Activated T-cell treated with anti-CD3 and anti-CD28 coated beads, Interleukin-2, amount 50 U/mL, for 72 hours (primary cell): ENCODE data around the gene SIRT4. TPM values are rescaled to one million over a fixed set of nuclear protein-coding genes. Genes with fewer than 3 reads are reported as not detected.

Source experiments
- ATAC-seq, 2 donors: fragments of 150-1000 bp; cut with Tn5 transposase; replicated peaks in 1 of 2; 2 replicates each; pipeline ENCODE4 v1.10.0; 2021; ENCODE audit warnings: moderate library complexity in 2 of 2, mild to moderate bottlenecking in 1 of 2
- DNase-seq, 2 donors: peaks; one replicate each; pipeline ENCODE4 v3.0.0; 2021 to 2022; ENCODE audit warnings: mixed read lengths in 1 of 2
- H3K27ac Mint-ChIP-seq: one replicate; pipeline ENCODE4 v1.8.0; 2022; ENCODE audit warnings: mild to moderate bottlenecking, moderate library complexity, mixed read lengths
- H3K27me3 Mint-ChIP-seq: one replicate; pipeline ENCODE4 v1.8.0; 2022; ENCODE audit warnings: low read depth, mixed read lengths
- H3K36me3 Mint-ChIP-seq, 2 donors: one replicate each; pipeline ENCODE4 v1.8.0; 2022; ENCODE audit warnings: mixed read lengths in 2 of 2, mild to moderate bottlenecking in 1 of 2; ENCODE audit not compliant: insufficient read depth in 2 of 2
- H3K4me1 Mint-ChIP-seq: one replicate; pipeline ENCODE4 v1.8.0; 2022; ENCODE audit warnings: low read depth, mixed read lengths
- H3K4me3 Mint-ChIP-seq, 2 donors: one replicate each; pipeline ENCODE4 v1.8.0; 2022; ENCODE audit warnings: mild to moderate bottlenecking in 2 of 2, mixed read lengths in 2 of 2, moderate library complexity in 2 of 2
- H3K9me3 Mint-ChIP-seq, 2 donors: one replicate each; pipeline ENCODE4 v1.8.0; 2022; ENCODE audit warnings: mixed read lengths in 2 of 2
- total RNA-seq, 2 donors: library from RNA; stranded (reverse); gene quantifications; one replicate each; pipeline ENCODE4 v1.2.3, GENCODE V29; 2022

SIRT4 gene
- total RNA-seq, 2 donors from 2014 or later = 4.2 to 4.9 TPM

- ATAC-seq = no peak
- Mint-ChIP-seq H3K4me3 (no peak overlapping the region), H3K9me3 (no peaks in the 10 kb centered on the region)
These were observed 50.0 kb downstream of the SIRT4 start for GRCh38 chr12:120352117-120352516.

GRCh38 chr12:120353136-120353535, 51.0 kb downstream of the SIRT4 start:
- Mint-ChIP-seq H3K4me1 (peaks cover 7% of the 10 kb centered on the region), H3K27ac (no peak overlapping the region), H3K27me3 (peaks cover 7% of the 10 kb centered on the region), H3K4me3 (no peak overlapping the region), H3K36me3 (no peaks in the 10 kb centered on the region), H3K9me3 (no peaks in the 10 kb centered on the region)
- DNase-seq = no peak
- no peak for ATAC-seq

More at GRCh38 chr12:120352117-120352516, 50.0 kb downstream of the SIRT4 start:
- Mint-ChIP-seq H3K36me3 (no peaks in the 10 kb centered on the region), H3K4me1 (peaks cover 7% of the 10 kb centered on the region), H3K27me3 (no peaks in the 10 kb centered on the region), H3K27ac (no peak overlapping the region)
- no peak for DNase-seq

- no peak overlapping the region for H3K4me3 Mint-ChIP-seq
- peaks cover 7% of the 10 kb centered on the region for H3K4me1 Mint-ChIP-seq
- ATAC-seq (no peak), DNase-seq (no peak)
- H3K27me3 Mint-ChIP-seq = peaks cover 10% of the 10 kb centered on the region
- no peaks in the 10 kb centered on the region for H3K36me3 Mint-ChIP-seq
- H3K27ac Mint-ChIP-seq = no peak overlapping the region
- no peaks in the 10 kb centered on the region for H3K9me3 Mint-ChIP-seq
These were observed 51.6 kb downstream of the SIRT4 start for GRCh38 chr12:120353556-120354317.

- Mint-ChIP-seq H3K4me1 (peaks cover 7% of the 10 kb centered on the region), H3K27ac (no peak overlapping the region), H3K36me3 (no peaks in the 10 kb centered on the region), H3K4me3 (no peak overlapping the region), H3K9me3 (no peaks in the 10 kb centered on the region), H3K27me3 (peaks cover 34% of the 10 kb centered on the region)
- peak; percentile 79 to 83 for DNase-seq
- peak; percentile 94 to 96 for ATAC-seq
These were observed 54.5 kb downstream of the SIRT4 start for GRCh38 chr12:120356567-120357030.

- H3K27me3 Mint-ChIP-seq = peaks cover 37% of the 10 kb centered on the region
- H3K27ac Mint-ChIP-seq = no peak overlapping the region
- H3K4me1 Mint-ChIP-seq = peaks cover 7% of the 10 kb centered on the region
- H3K9me3 Mint-ChIP-seq = no peaks in the 10 kb centered on the region
- ATAC-seq = no peak
- no peak for DNase-seq
- H3K36me3 Mint-ChIP-seq = no peaks in the 10 kb centered on the region
- no peak overlapping the region for H3K4me3 Mint-ChIP-seq
These were observed 55.0 kb downstream of the SIRT4 start for GRCh38 chr12:120357104-120357503.

GRCh38 chr12:120358412-120359100, 56.4 kb downstream of the SIRT4 start:
- Mint-ChIP-seq H3K27me3 (peaks cover 52% of the 10 kb centered on the region), H3K27ac (no peak overlapping the region), H3K4me1 (peaks cover 7% of the 10 kb centered on the region), H3K36me3 (no peaks in the 10 kb centered on the region), H3K4me3 (no peak overlapping the region), H3K9me3 (no peaks in the 10 kb centered on the region)
- DNase-seq (no peak), ATAC-seq (no peak)

GRCh38 chr12:120359128-120359527, 57.0 kb downstream of the SIRT4 start:
- Mint-ChIP-seq H3K4me3 (no peak overlapping the region), H3K27me3 (peaks cover 57% of the 10 kb centered on the region), H3K36me3 (no peaks in the 10 kb centered on the region), H3K27ac (no peak overlapping the region), H3K4me1 (peaks cover 7% of the 10 kb centered on the region), H3K9me3 (no peaks in the 10 kb centered on the region)
- no peak for DNase-seq
- ATAC-seq = no peak

- H3K4me1 Mint-ChIP-seq = peaks cover 2% of the 10 kb centered on the region
- peaks cover 83% of the 10 kb centered on the region for H3K27me3 Mint-ChIP-seq
- peak overlapping the region in 1 of 2 donors; percentile 55 for H3K4me3 Mint-ChIP-seq
- DNase-seq (peak in 1 of 2 donors; percentile 18), ATAC-seq (peak in 1 of 2 donors; percentile 36)
- no peaks in the 10 kb centered on the region for H3K36me3 Mint-ChIP-seq
- H3K27ac Mint-ChIP-seq = no peak overlapping the region
- no peaks in the 10 kb centered on the region for H3K9me3 Mint-ChIP-seq
These were observed 59.5 kb downstream of the SIRT4 start for GRCh38 chr12:120361506-120362208.

Other genes starting within 250 kb of the SIRT4 start
- gene RAB35, start 185.6 kb upstream of the SIRT4 start, total RNA-seq = 10 to 100 TPM; 66.2 to 78.9 TPM
- gene GCN1, start 107.6 kb upstream of the SIRT4 start, total RNA-seq = 100 to 1,000 TPM in 1 of 2 donors, 10 to 100 TPM in 1; 93.1 to 106 TPM
- gene RPLP0, start 101.2 kb upstream of the SIRT4 start, total RNA-seq = 1,000 to 10,000 TPM; 4,846 to 5,223 TPM
- gene PXN, start 36.6 kb upstream of the SIRT4 start, total RNA-seq = 10 to 100 TPM; 80.5 to 89.6 TPM
- gene RNU4-2, start 10.4 kb upstream of the SIRT4 start, total RNA-seq = 1,000 to 10,000 TPM; 3,117 to 4,201 TPM
- gene RNU4-1, start 9.1 kb upstream of the SIRT4 start, total RNA-seq = 1,000 to 10,000 TPM; 1,839 to 2,627 TPM
- gene PLA2G1B, start 25.5 kb downstream of the SIRT4 start, total RNA-seq = not detected
- gene MSI1, start 66.8 kb downstream of the SIRT4 start, total RNA-seq = 1 to 10 TPM; 5.6 to 6.6 TPM
- 100 to 1,000 TPM; 282 to 295 TPM for gene COX6A1, start 135.8 kb downstream of the SIRT4 start, total RNA-seq
- gene TRIAP1, start 144.1 kb downstream of the SIRT4 start, total RNA-seq = 10 to 100 TPM; 44.5 to 68.0 TPM
- 10 to 100 TPM; 29.4 to 37.9 TPM for gene GATC, start 144.1 kb downstream of the SIRT4 start, total RNA-seq
- gene SRSF9, start 167.4 kb downstream of the SIRT4 start, total RNA-seq = 100 to 1,000 TPM; 158 to 165 TPM
- 100 to 1,000 TPM; 115 to 119 TPM for gene DYNLL1, start 193.8 kb downstream of the SIRT4 start, total RNA-seq
- gene COQ5, start 226.8 kb downstream of the SIRT4 start, total RNA-seq = 10 to 100 TPM; 28.9 to 36.7 TPM
- gene RNF10, start 232.0 kb downstream of the SIRT4 start, total RNA-seq = 100 to 1,000 TPM; 198 to 200 TPM